ENCODE results near the gene PANX2. TPM values are rescaled to one million over a fixed set of nuclear protein-coding genes. Genes with fewer than 3 reads are reported as not detected.

The PANX2 gene
- total and polyA plus RNA-seq, 2 of the 13 experiments (the other 11 are each of a cell fraction or from before 2014, with no cell fraction given), result 0.15 to 1.1 TPM

DNA sequence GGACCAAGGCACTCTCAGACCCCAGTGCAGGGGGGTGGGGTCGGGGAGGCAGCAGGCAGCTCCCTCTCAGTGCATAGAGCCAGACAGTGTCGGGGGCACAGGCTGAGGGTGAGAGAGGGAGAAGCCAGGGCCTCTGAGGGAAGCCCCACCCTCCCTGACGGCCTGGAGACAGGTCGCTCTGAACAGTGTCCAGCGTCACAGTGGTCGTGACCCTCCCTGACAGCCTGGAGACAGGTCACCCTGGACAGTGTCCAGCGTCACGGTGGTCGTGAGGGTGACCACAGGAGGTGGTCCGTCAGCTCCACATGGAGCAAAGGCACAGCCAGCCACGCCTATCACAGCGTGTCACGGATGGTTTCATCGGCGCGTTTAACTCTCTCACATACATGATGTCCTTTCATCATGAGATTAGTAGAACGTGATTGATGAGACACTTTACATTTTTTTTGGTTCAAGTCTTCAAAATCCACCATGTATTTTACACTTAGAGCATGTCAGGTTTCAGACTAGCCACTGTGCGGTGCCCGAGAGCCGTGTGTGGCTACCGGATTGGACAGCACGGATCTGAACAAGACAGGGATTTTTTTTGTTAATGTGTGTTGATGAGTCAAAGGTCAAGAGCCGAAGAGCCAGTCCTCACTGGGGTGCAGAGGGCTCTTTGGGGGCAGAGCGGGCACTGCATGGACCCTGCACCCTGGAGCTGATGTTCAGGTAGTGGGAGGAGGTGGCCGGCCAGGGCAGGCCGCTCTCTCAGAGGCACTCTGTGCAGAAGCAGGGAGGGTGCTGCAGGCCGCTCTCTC is 23.9 kb upstream of the PANX2 start (continued):
- TF ChIP-seq, protein P1, sequence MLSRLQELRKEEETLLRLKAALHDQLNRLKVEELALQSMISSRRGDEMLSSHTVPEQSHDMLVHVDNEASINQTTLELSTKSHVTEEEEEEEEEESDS (CRISPR knock-in tag; IDR thresholded peaks at IDR 0.05; ENCODE audit: borderline replicate concordance), result no peak
- TF ChIP-seq ZKSCAN8 (CRISPR knock-in tag; IDR thresholded peaks at IDR 0.05; ENCODE audit: borderline replicate concordance) (0 out of 2 replicates have a peak, but pooled peaks have one; percentile 28), KDM5B (CRISPR knock-in tag; IDR thresholded peaks at IDR 0.05; ENCODE audit: borderline replicate concordance) (peak; percentile 28; the same call in 1 of the 2 replicates), ZNF260 (CRISPR knock-in tag; IDR thresholded peaks at IDR 0.05; ENCODE audit: borderline replicate concordance, low read depth) (no peak), ZNF761 (CRISPR knock-in tag; conservative IDR thresholded peaks at IDR 0.05) (peak; percentile 46; the same call in 1 of the 2 replicates), ZNF83 (CRISPR knock-in tag; IDR thresholded peaks at IDR 0.05; ENCODE audit: borderline replicate concordance) (no peak), ZFYVE20 (CRISPR knock-in tag; IDR thresholded peaks at IDR 0.05; ENCODE audit: borderline replicate concordance, low read depth) (no peak), PHF20 (CRISPR knock-in tag; IDR thresholded peaks at IDR 0.05) (no peak; the same call in 1 of the 2 replicates), ZNF577 (CRISPR knock-in tag; IDR thresholded peaks at IDR 0.05; ENCODE audit: borderline replicate concordance, low read depth) (no peak), MIER2 (CRISPR knock-in tag; IDR thresholded peaks at IDR 0.05) (no peak), ZNF746 (CRISPR knock-in tag; IDR thresholded peaks at IDR 0.05) (no peak; the same call in 1 of the 2 replicates), ZNF766 (CRISPR knock-in tag; IDR thresholded peaks at IDR 0.05; ENCODE audit: borderline replicate concordance) (no peak), ZNF292 (CRISPR knock-in tag; IDR thresholded peaks at IDR 0.05; ENCODE audit: borderline replicate concordance, low read depth) (peak; percentile 93), RCOR2 (CRISPR knock-in tag; IDR thresholded peaks at IDR 0.05) (peak; percentile 17; the same call in 1 of the 2 replicates), NR1H2 (CRISPR knock-in tag; IDR thresholded peaks at IDR 0.05; ENCODE audit: borderline replicate concordance, low read depth) (no peak; the same call in 1 of the 2 replicates)
- TF ChIP-seq, protein P2, sequence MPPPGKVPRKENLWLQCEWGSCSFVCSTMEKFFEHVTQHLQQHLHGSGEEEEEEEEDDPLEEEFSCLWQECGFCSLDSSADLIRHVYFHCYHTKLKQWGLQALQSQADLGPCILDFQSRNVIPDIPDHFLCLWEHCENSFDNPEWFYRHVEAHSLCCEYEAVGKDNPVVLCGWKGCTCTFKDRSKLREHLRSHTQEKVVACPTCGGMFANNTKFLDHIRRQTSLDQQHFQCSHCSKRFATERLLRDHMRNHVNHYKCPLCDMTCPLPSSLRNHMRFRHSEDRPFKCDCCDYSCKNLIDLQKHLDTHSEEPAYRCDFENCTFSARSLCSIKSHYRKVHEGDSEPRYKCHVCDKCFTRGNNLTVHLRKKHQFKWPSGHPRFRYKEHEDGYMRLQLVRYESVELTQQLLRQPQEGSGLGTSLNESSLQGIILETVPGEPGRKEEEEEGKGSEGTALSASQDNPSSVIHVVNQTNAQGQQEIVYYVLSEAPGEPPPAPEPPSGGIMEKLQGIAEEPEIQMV (CRISPR knock-in tag; IDR thresholded peaks at IDR 0.05; ENCODE audit: low read depth), result no peak
- TF ChIP-seq, protein P3, sequence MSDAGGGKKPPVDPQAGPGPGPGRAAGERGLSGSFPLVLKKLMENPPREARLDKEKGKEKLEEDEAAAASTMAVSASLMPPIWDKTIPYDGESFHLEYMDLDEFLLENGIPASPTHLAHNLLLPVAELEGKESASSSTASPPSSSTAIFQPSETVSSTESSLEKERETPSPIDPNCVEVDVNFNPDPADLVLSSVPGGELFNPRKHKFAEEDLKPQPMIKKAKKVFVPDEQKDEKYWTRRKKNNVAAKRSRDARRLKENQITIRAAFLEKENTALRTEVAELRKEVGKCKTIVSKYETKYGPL (CRISPR knock-in tag; IDR thresholded peaks at IDR 0.05), result no peak
- TF ChIP-seq, protein P4, sequence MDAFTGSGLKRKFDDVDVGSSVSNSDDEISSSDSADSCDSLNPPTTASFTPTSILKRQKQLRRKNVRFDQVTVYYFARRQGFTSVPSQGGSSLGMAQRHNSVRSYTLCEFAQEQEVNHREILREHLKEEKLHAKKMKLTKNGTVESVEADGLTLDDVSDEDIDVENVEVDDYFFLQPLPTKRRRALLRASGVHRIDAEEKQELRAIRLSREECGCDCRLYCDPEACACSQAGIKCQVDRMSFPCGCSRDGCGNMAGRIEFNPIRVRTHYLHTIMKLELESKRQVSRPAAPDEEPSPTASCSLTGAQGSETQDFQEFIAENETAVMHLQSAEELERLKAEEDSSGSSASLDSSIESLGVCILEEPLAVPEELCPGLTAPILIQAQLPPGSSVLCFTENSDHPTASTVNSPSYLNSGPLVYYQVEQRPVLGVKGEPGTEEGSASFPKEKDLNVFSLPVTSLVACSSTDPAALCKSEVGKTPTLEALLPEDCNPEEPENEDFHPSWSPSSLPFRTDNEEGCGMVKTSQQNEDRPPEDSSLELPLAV (CRISPR knock-in tag; conservative IDR thresholded peaks at IDR 0.05; ENCODE audit: low read depth), result no peak
- TF ChIP-seq, protein P5, sequence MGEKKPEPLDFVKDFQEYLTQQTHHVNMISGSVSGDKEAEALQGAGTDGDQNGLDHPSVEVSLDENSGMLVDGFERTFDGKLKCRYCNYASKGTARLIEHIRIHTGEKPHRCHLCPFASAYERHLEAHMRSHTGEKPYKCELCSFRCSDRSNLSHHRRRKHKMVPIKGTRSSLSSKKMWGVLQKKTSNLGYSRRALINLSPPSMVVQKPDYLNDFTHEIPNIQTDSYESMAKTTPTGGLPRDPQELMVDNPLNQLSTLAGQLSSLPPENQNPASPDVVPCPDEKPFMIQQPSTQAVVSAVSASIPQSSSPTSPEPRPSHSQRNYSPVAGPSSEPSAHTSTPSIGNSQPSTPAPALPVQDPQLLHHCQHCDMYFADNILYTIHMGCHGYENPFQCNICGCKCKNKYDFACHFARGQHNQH (CRISPR knock-in tag; IDR thresholded peaks at IDR 0.05), result no peak
- TF ChIP-seq, protein P6, sequence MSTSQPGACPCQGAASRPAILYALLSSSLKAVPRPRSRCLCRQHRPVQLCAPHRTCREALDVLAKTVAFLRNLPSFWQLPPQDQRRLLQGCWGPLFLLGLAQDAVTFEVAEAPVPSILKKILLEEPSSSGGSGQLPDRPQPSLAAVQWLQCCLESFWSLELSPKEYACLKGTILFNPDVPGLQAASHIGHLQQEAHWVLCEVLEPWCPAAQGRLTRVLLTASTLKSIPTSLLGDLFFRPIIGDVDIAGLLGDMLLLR (CRISPR knock-in tag; IDR thresholded peaks at IDR 0.05), result no peak
- TF ChIP-seq, protein P7, sequence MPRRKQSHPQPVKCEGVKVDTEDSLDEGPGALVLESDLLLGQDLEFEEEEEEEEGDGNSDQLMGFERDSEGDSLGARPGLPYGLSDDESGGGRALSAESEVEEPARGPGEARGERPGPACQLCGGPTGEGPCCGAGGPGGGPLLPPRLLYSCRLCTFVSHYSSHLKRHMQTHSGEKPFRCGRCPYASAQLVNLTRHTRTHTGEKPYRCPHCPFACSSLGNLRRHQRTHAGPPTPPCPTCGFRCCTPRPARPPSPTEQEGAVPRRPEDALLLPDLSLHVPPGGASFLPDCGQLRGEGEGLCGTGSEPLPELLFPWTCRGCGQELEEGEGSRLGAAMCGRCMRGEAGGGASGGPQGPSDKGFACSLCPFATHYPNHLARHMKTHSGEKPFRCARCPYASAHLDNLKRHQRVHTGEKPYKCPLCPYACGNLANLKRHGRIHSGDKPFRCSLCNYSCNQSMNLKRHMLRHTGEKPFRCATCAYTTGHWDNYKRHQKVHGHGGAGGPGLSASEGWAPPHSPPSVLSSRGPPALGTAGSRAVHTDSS (CRISPR knock-in tag; conservative IDR thresholded peaks at IDR 0.05), result no peak

Data from HepG2 (cell line).